Measurements from ENCODE around the gene DDT.
"Not testable (repeated sequence)": the region's sequence is repeated elsewhere in the genome, so short reads cannot be mapped to it uniquely, and the experiment has no call there.

GRCh38 chr22:23921586-23922201 is 52.5 kb downstream of the DDT start:
- not testable (repeated sequence) for TF ChIP-seq CTCF (IDR thresholded peaks at IDR 0.05; ENCODE audit: insufficient read depth, low read length, poor library complexity, severe bottlenecking); EZH2phosphoT487 (conservative IDR thresholded peaks at IDR 0.05; ENCODE audit: low read length)

Measured in SU-DHL-6 (cell line).